Measurements from ENCODE around the gene USP33.
"Not testable (repeated sequence)": the region's sequence is repeated elsewhere in the genome, so short reads cannot be mapped to it uniquely, and the experiment has no call there.

Gene USP33

GRCh38 chr1:77756052-77756754 is 3.4 kb downstream of the USP33 start:
- Histone ChIP-seq H2AK5ac (ENCODE audit: low read length) (no peak overlapping the region), H3K23ac (ENCODE audit: low read length) (no peak overlapping the region), H3K4ac (ENCODE audit: low read depth, low read length) (no peak overlapping the region), H3K18ac (ENCODE audit: low read length) (no peak overlapping the region), H3K9ac (ENCODE audit: low read length) (no peak overlapping the region), H3K27me3 (ENCODE audit: insufficient read depth, low read length, poor library complexity) (no peaks in the 10 kb centered on the region), H3K4me3 (ENCODE audit: low read length) (no peak overlapping the region), H2BK120ac (ENCODE audit: low read depth, low read length) (no peak overlapping the region), H3K4me1 (ENCODE audit: control insufficient read depth, low read depth, low read length) (peaks cover 5% of the 10 kb centered on the region), H3K27ac (ENCODE audit: low read depth, low read length) (no peak overlapping the region), H3K4me2 (ENCODE audit: low read length) (no peak overlapping the region), H3K79me2 (ENCODE audit: control insufficient read depth, insufficient read depth, low read length) (peaks cover 36% of the 10 kb centered on the region), H3K56ac (ENCODE audit: low read length) (peak overlapping the region; percentile 15), H4K8ac (ENCODE audit: low read depth, low read length) (no peak overlapping the region), H3K36me3 (ENCODE audit: control insufficient read depth, insufficient read depth, low read length) (no peaks in the 10 kb centered on the region), H3K79me1 (ENCODE audit: low read length) (peaks cover 6% of the 10 kb centered on the region), H2BK15ac (replicated peaks; ENCODE audit: low read depth) (no peak overlapping the region), H4K5ac (ENCODE audit: low read length) (no peak overlapping the region), H2BK5ac (ENCODE audit: low read length) (no peak overlapping the region)
- peak; percentile 21 for DNase-seq
- no CpG with 5 or more reads among the region's 1 CpG for WGBS (ENCODE audit: extremely low coverage, insufficient coverage, low lambda C conversion rate)

- not testable (repeated sequence) for H3K27me3 ChIP-seq (ENCODE audit: insufficient read depth, low read length, poor library complexity); H3K4ac ChIP-seq (ENCODE audit: low read depth, low read length); H3K36me3 ChIP-seq (ENCODE audit: control insufficient read depth, insufficient read depth, low read length); H3K4me2 ChIP-seq (ENCODE audit: low read length); H3K79me2 ChIP-seq (ENCODE audit: control insufficient read depth, insufficient read depth, low read length); H2BK5ac ChIP-seq (ENCODE audit: low read length); H2BK120ac ChIP-seq (ENCODE audit: low read depth, low read length); H3K23ac ChIP-seq (ENCODE audit: low read length); H3K27ac ChIP-seq (ENCODE audit: low read depth, low read length); H3K4me1 ChIP-seq (ENCODE audit: control insufficient read depth, low read depth, low read length); H3K4me3 ChIP-seq (ENCODE audit: low read length); H4K5ac ChIP-seq (ENCODE audit: low read length); H2BK15ac ChIP-seq (replicated peaks; ENCODE audit: low read depth); H3K18ac ChIP-seq (ENCODE audit: low read length); H3K56ac ChIP-seq (ENCODE audit: low read length); H3K9ac ChIP-seq (ENCODE audit: low read length); DNase-seq; H3K79me1 ChIP-seq (ENCODE audit: low read length); H4K8ac ChIP-seq (ENCODE audit: low read depth, low read length); H2AK5ac ChIP-seq (ENCODE audit: low read length)
- WGBS (ENCODE audit: extremely low coverage, insufficient coverage, low lambda C conversion rate), result no CpG with 5 or more reads among the region's 4 CpGs
These were observed 10.2 kb downstream of the USP33 start for GRCh38 chr1:77749489-77749888.

GRCh38 chr1:77744576-77744975 is 15.1 kb downstream of the USP33 start:
- Histone ChIP-seq H3K4me1 (ENCODE audit: control insufficient read depth, low read depth, low read length) (no peaks in the 10 kb centered on the region), H3K27ac (ENCODE audit: low read depth, low read length) (no peak overlapping the region), H2AK5ac (ENCODE audit: low read length) (no peak overlapping the region), H3K23ac (ENCODE audit: low read length) (no peak overlapping the region), H3K4me2 (ENCODE audit: low read length) (no peak overlapping the region), H4K5ac (ENCODE audit: low read length) (no peak overlapping the region), H3K27me3 (ENCODE audit: insufficient read depth, low read length, poor library complexity) (no peaks in the 10 kb centered on the region), H3K79me2 (ENCODE audit: control insufficient read depth, insufficient read depth, low read length) (peaks cover 4% of the 10 kb centered on the region), H4K8ac (ENCODE audit: low read depth, low read length) (no peak overlapping the region), H3K4me3 (ENCODE audit: low read length) (no peak overlapping the region), H3K4ac (ENCODE audit: low read depth, low read length) (no peak overlapping the region), H3K79me1 (ENCODE audit: low read length) (peaks cover 7% of the 10 kb centered on the region), H2BK5ac (ENCODE audit: low read length) (no peak overlapping the region), H3K56ac (ENCODE audit: low read length) (no peak overlapping the region), H3K36me3 (ENCODE audit: control insufficient read depth, insufficient read depth, low read length) (no peaks in the 10 kb centered on the region), H3K9ac (ENCODE audit: low read length) (no peak overlapping the region), H2BK15ac (replicated peaks; ENCODE audit: low read depth) (no peak overlapping the region), H3K18ac (ENCODE audit: low read length) (no peak overlapping the region), H2BK120ac (ENCODE audit: low read depth, low read length) (no peak overlapping the region)
- WGBS (ENCODE audit: extremely low coverage, insufficient coverage, low lambda C conversion rate), result no CpG with 5 or more reads among the region's 7 CpGs
- DNase-seq, result peak; percentile 68

- Histone ChIP-seq H3K36me3 (ENCODE audit: control insufficient read depth, insufficient read depth, low read length) (no peaks in the 10 kb centered on the region), H2BK15ac (replicated peaks; ENCODE audit: low read depth) (no peak overlapping the region), H3K79me2 (ENCODE audit: control insufficient read depth, insufficient read depth, low read length) (peaks cover 4% of the 10 kb centered on the region), H3K79me1 (ENCODE audit: low read length) (peaks cover 7% of the 10 kb centered on the region), H4K5ac (ENCODE audit: low read length) (no peak overlapping the region), H3K4ac (ENCODE audit: low read depth, low read length) (no peak overlapping the region), H3K9ac (ENCODE audit: low read length) (no peak overlapping the region), H2BK120ac (ENCODE audit: low read depth, low read length) (no peak overlapping the region), H2BK5ac (ENCODE audit: low read length) (no peak overlapping the region), H4K8ac (ENCODE audit: low read depth, low read length) (no peak overlapping the region), H3K4me3 (ENCODE audit: low read length) (no peak overlapping the region), H3K27me3 (ENCODE audit: insufficient read depth, low read length, poor library complexity) (no peaks in the 10 kb centered on the region), H3K4me2 (ENCODE audit: low read length) (no peak overlapping the region), H2AK5ac (ENCODE audit: low read length) (no peak overlapping the region), H3K23ac (ENCODE audit: low read length) (no peak overlapping the region), H3K56ac (ENCODE audit: low read length) (no peak overlapping the region), H3K27ac (ENCODE audit: low read depth, low read length) (no peak overlapping the region), H3K18ac (ENCODE audit: low read length) (no peak overlapping the region), H3K4me1 (ENCODE audit: control insufficient read depth, low read depth, low read length) (no peaks in the 10 kb centered on the region)
- peak; percentile 6 for DNase-seq
- no CpG with 5 or more reads among the region's 3 CpGs for WGBS (ENCODE audit: extremely low coverage, insufficient coverage, low lambda C conversion rate)
These were observed 17.6 kb downstream of the USP33 start for GRCh38 chr1:77742011-77742555.

GRCh38 chr1:77741316-77741715 is 18.3 kb downstream of the USP33 start:
- Histone ChIP-seq H3K4me2 (ENCODE audit: low read length) (no peak overlapping the region), H3K56ac (ENCODE audit: low read length) (no peak overlapping the region), H3K4ac (ENCODE audit: low read depth, low read length) (no peak overlapping the region), H3K18ac (ENCODE audit: low read length) (no peak overlapping the region), H3K36me3 (ENCODE audit: control insufficient read depth, insufficient read depth, low read length) (no peaks in the 10 kb centered on the region), H2BK120ac (ENCODE audit: low read depth, low read length) (no peak overlapping the region), H3K79me2 (ENCODE audit: control insufficient read depth, insufficient read depth, low read length) (peaks cover 4% of the 10 kb centered on the region), H2BK15ac (replicated peaks; ENCODE audit: low read depth) (no peak overlapping the region), H3K23ac (ENCODE audit: low read length) (no peak overlapping the region), H3K27me3 (ENCODE audit: insufficient read depth, low read length, poor library complexity) (no peaks in the 10 kb centered on the region), H3K27ac (ENCODE audit: low read depth, low read length) (no peak overlapping the region), H4K8ac (ENCODE audit: low read depth, low read length) (no peak overlapping the region), H2BK5ac (ENCODE audit: low read length) (no peak overlapping the region), H4K5ac (ENCODE audit: low read length) (no peak overlapping the region), H2AK5ac (ENCODE audit: low read length) (no peak overlapping the region), H3K9ac (ENCODE audit: low read length) (no peak overlapping the region), H3K4me1 (ENCODE audit: control insufficient read depth, low read depth, low read length) (no peaks in the 10 kb centered on the region), H3K4me3 (ENCODE audit: low read length) (no peak overlapping the region), H3K79me1 (ENCODE audit: low read length) (peaks cover 7% of the 10 kb centered on the region)
- no CpG with 5 or more reads among the region's 1 CpG for WGBS (ENCODE audit: extremely low coverage, insufficient coverage, low lambda C conversion rate)
- no peak for DNase-seq

- no peak overlapping the region for H3K4me3 ChIP-seq (ENCODE audit: low read length)
- H3K79me1 ChIP-seq (ENCODE audit: low read length), result peaks cover 4% of the 10 kb centered on the region
- no peak overlapping the region for H2BK120ac ChIP-seq (ENCODE audit: low read depth, low read length)
- H3K27me3 ChIP-seq (ENCODE audit: insufficient read depth, low read length, poor library complexity), result no peaks in the 10 kb centered on the region
- H4K8ac ChIP-seq (ENCODE audit: low read depth, low read length), result no peak overlapping the region
- H3K36me3 ChIP-seq (ENCODE audit: control insufficient read depth, insufficient read depth, low read length), result no peaks in the 10 kb centered on the region
- no peak overlapping the region for H2BK5ac ChIP-seq (ENCODE audit: low read length)
- H3K27ac ChIP-seq (ENCODE audit: low read depth, low read length), result no peak overlapping the region
- no peak overlapping the region for H3K4ac ChIP-seq (ENCODE audit: low read depth, low read length)
- no peak overlapping the region for H3K18ac ChIP-seq (ENCODE audit: low read length)
- H3K23ac ChIP-seq (ENCODE audit: low read length), result no peak overlapping the region
- H3K4me2 ChIP-seq (ENCODE audit: low read length), result no peak overlapping the region
- peaks cover 4% of the 10 kb centered on the region for H3K79me2 ChIP-seq (ENCODE audit: control insufficient read depth, insufficient read depth, low read length)
- no CpG with 5 or more reads among the region's 1 CpG for WGBS (ENCODE audit: extremely low coverage, insufficient coverage, low lambda C conversion rate)
- no peak overlapping the region for H4K5ac ChIP-seq (ENCODE audit: low read length)
- H3K56ac ChIP-seq (ENCODE audit: low read length), result no peak overlapping the region
- DNase-seq, result no peak
- H2AK5ac ChIP-seq (ENCODE audit: low read length), result no peak overlapping the region
- no peak overlapping the region for H2BK15ac ChIP-seq (replicated peaks; ENCODE audit: low read depth)
- no peaks in the 10 kb centered on the region for H3K4me1 ChIP-seq (ENCODE audit: control insufficient read depth, low read depth, low read length)
- no peak overlapping the region for H3K9ac ChIP-seq (ENCODE audit: low read length)
These were observed 20.4 kb downstream of the USP33 start for GRCh38 chr1:77739235-77739634.

All from mesendoderm (in vitro differentiated cells).